Transverse colon (tissue), 4 donors: ENCODE measurements around the gene EPB41L1. TPM values are rescaled to one million over a fixed set of nuclear protein-coding genes. Genes with fewer than 3 reads are reported as not detected.
A peak's percentile ranks its signal among the peaks of the same experiment; 100 is the strongest.

ENCODE experiments used
- DNase-seq: peaks from one replicate; pipeline ENCODE4 v3.0.0-alpha.2; 2019
- H3K27ac ChIP-seq, 4 donors: fragments of 200-600 bp; sonication (generic); 2 replicates each; pipeline ENCODE4 v1.5.1; 2016 to 2018; ENCODE audit warnings: inconsistent platforms in 4 of 4
- H3K27me3 ChIP-seq: fragments of 200-600 bp; sonication (generic); 2 replicates; pipeline ENCODE4 v1.5.1; 2017; ENCODE audit warnings: inconsistent platforms
- H3K36me3 ChIP-seq, 4 donors: fragments of 200-600 bp; sonication (generic); 2 replicates each; pipeline ENCODE4 v1.5.1; 2017 to 2019; ENCODE audit warnings: inconsistent platforms in 4 of 4
- H3K4me1 ChIP-seq, 4 donors: fragments of 200-600 bp; sonication (generic); 2 replicates each; pipeline ENCODE4 v1.5.1; 2017 to 2020; ENCODE audit warnings: inconsistent platforms in 4 of 4
- H3K4me3 ChIP-seq, 4 donors: fragments of 200-600 bp; sonication (generic); 1 replicate in 1 of 4; 2 replicates in 3 of 4; pipeline versions ENCODE4 v1.5.1 to v1.6.1; 2017 to 2019; ENCODE audit warnings: inconsistent platforms in 4 of 4
- H3K9me3 ChIP-seq, 2 donors: fragments of 200-600 bp; sonication (generic); 2 replicates each; pipeline ENCODE4 v1.5.1; 2017 to 2019; ENCODE audit warnings: inconsistent platforms in 2 of 2
- CTCF ChIP-seq, 5 experiments: fragments of 200-600 bp in 3 of 5; fragments of 450-650 bp in 2 of 5; sonication (generic) in 3 of 5; IDR thresholded peaks; 1 replicate in 2 of 5; 2 replicates in 3 of 5; pipeline ENCODE4 v1.5.1; 2016 to 2017; ENCODE audit warnings: antibody characterized with exemption in 5 of 5, inconsistent platforms in 3 of 5, mild to moderate bottlenecking in 2 of 5, moderate library complexity in 1 of 5
- EP300 ChIP-seq: sonication (generic); formaldehyde crosslinking; IDR thresholded peaks from one replicate; pipeline ENCODE4 v1.6.1; 2017; ENCODE audit warnings: antibody characterized with exemption, low read depth
- POLR2A ChIP-seq: fragments of 450-650 bp; IDR thresholded peaks from one replicate; pipeline ENCODE4 v1.6.1; 2016; ENCODE audit warnings: antibody characterized with exemption, mild to moderate bottlenecking, moderate library complexity
- POLR2AphosphoS5 ChIP-seq, 3 donors: sonication (generic); formaldehyde crosslinking; IDR thresholded peaks; one replicate each; pipeline ENCODE4 v1.6.1; 2016; ENCODE audit warnings: antibody characterized with exemption in 3 of 3
- WGBS, 2 donors: methylation state at CpG; one replicate each; pipeline ENCODE4 v1.1.5; 2018; ENCODE audit warnings: low coverage in 1 of 2; 5-methylcytosine and 5-hydroxymethylcytosine counted together
- in situ Hi-C, 4 donors: fragments of 200-750 bp; cut with MboI; loops; one replicate each; pipeline versions ENCODE4 v1.15.0 to v1.15.1; 2017; ENCODE audit warnings: low sequenced_read_pairs in 3 of 4, low pct_ligation_motif_present in 1 of 4, low pct_unique_long_range_greater_than_20kb in 1 of 4
- intact Hi-C: fragments of 100-400 bp; cut with DNase I; formaldehyde crosslinking; loops from one replicate; pipeline ENCODE4 v1.15.1; 2023; ENCODE audit warnings: low total_unique reads
- total RNA-seq, 4 donors: library from RNA; depleted of rRNA; stranded (reverse); fragments of >200 nt; gene quantifications; one replicate each; pipeline ENCODE4 v1.1.0, GENCODE V29; 2016

EPB41L1 gene
- total RNA-seq, 4 donors from 2014 or later, result 36.4 to 167 (median 79.4) TPM

- Histone ChIP-seq H3K36me3 (no peaks in the 10 kb centered on the region), H3K4me3 (no peak overlapping the region), H3K4me1 (peaks cover 0 to 11% (median 0%) of the 10 kb centered on the region in 4 donors), H3K9me3 (no peaks in the 10 kb centered on the region), H3K27me3 (no peaks in the 10 kb centered on the region), H3K27ac (peak overlapping the region in 2 of 4 donors; percentile 28 to 51)
- TF ChIP-seq POLR2AphosphoS5 (IDR thresholded peaks at IDR 0.05), result no peak
- no peak for TF ChIP-seq EP300
- TF ChIP-seq POLR2A, result no peak
- TF ChIP-seq CTCF (IDR thresholded peaks at IDR 0.05), result no peak
- in situ Hi-C loops (no loop called here), intact Hi-C loops (no loop called here)
- 66 to 69% methylated on average over 5 to 12 of the region's 12 CpGs for WGBS, 2 donors
- DNase-seq, result no peak
These were observed 8.4 kb upstream of the EPB41L1 start for GRCh38 chr20:36145877-36146707.

- H3K27ac ChIP-seq, result no peak overlapping the region
- peaks cover 0 to 11% (median 0%) of the 10 kb centered on the region in 4 donors for H3K4me1 ChIP-seq
These were observed 6.8 kb upstream of the EPB41L1 start for GRCh38 chr20:36147690-36148089.

GRCh38 chr20:36148439-36148838, 6.1 kb upstream of the EPB41L1 start:
- H3K27ac ChIP-seq, result no peak overlapping the region
- intact Hi-C loops, result no loop called here
- 83 to 100% methylated on average over 1 to 2 of the region's 2 CpGs for WGBS, 2 donors
- peaks cover 0 to 11% (median under 1%) of the 10 kb centered on the region in 4 donors for H3K4me1 ChIP-seq
- no peak overlapping the region for H3K4me3 ChIP-seq
- in situ Hi-C loops, result no loop called here
- no peaks in the 10 kb centered on the region for H3K9me3 ChIP-seq
- no peaks in the 10 kb centered on the region for H3K36me3 ChIP-seq
- TF ChIP-seq EP300 (no peak), CTCF (IDR thresholded peaks at IDR 0.05) (no peak), POLR2AphosphoS5 (IDR thresholded peaks at IDR 0.05) (no peak), POLR2A (no peak)
- H3K27me3 ChIP-seq, result no peaks in the 10 kb centered on the region
- no peak for DNase-seq

More at GRCh38 chr20:36147690-36148089, 6.8 kb upstream of the EPB41L1 start:
- 58% methylated on average over 3 of the region's 3 CpGs; no CpG with 5 or more reads in 1 of the 2 donors for WGBS, 2 donors
- H3K9me3 ChIP-seq, result no peaks in the 10 kb centered on the region
- intact Hi-C loops (no loop called here), in situ Hi-C loops (no loop called here)
- no peak for DNase-seq
- H3K27me3 ChIP-seq, result no peaks in the 10 kb centered on the region
- no peaks in the 10 kb centered on the region for H3K36me3 ChIP-seq
- no peak for TF ChIP-seq POLR2A
- H3K4me3 ChIP-seq, result no peak overlapping the region

GRCh38 chr20:36149012-36149411, 5.5 kb upstream of the EPB41L1 start:
- 80 to 100% methylated on average over 1 to 3 of the region's 3 CpGs for WGBS, 2 donors
- intact Hi-C loops, result no loop called here
- Histone ChIP-seq H3K27me3 (no peaks in the 10 kb centered on the region), H3K27ac (no peak overlapping the region), H3K36me3 (no peaks in the 10 kb centered on the region), H3K4me1 (peaks cover 3 to 17% (median 5%) of the 10 kb centered on the region in 4 donors), H3K4me3 (no peak overlapping the region), H3K9me3 (no peaks in the 10 kb centered on the region)
- no peak for TF ChIP-seq CTCF (IDR thresholded peaks at IDR 0.05)
- TF ChIP-seq EP300, result no peak
- no peak for TF ChIP-seq POLR2AphosphoS5 (IDR thresholded peaks at IDR 0.05)
- TF ChIP-seq POLR2A, result no peak
- DNase-seq, result no peak
- in situ Hi-C loops, result no loop called here
